Measurements from ENCODE around the gene BORA. TPM values are rescaled to one million over a fixed set of nuclear protein-coding genes. Genes with fewer than 3 reads are reported as not detected.
"Not testable (repeated sequence)": the region's sequence is repeated elsewhere in the genome, so short reads cannot be mapped to it uniquely, and the experiment has no call there.

The BORA gene
- 17.6 and 21.0 TPM in 2 replicates for total RNA-seq (2014; rRNA removed; shearing (Covaris generic))

DNA sequence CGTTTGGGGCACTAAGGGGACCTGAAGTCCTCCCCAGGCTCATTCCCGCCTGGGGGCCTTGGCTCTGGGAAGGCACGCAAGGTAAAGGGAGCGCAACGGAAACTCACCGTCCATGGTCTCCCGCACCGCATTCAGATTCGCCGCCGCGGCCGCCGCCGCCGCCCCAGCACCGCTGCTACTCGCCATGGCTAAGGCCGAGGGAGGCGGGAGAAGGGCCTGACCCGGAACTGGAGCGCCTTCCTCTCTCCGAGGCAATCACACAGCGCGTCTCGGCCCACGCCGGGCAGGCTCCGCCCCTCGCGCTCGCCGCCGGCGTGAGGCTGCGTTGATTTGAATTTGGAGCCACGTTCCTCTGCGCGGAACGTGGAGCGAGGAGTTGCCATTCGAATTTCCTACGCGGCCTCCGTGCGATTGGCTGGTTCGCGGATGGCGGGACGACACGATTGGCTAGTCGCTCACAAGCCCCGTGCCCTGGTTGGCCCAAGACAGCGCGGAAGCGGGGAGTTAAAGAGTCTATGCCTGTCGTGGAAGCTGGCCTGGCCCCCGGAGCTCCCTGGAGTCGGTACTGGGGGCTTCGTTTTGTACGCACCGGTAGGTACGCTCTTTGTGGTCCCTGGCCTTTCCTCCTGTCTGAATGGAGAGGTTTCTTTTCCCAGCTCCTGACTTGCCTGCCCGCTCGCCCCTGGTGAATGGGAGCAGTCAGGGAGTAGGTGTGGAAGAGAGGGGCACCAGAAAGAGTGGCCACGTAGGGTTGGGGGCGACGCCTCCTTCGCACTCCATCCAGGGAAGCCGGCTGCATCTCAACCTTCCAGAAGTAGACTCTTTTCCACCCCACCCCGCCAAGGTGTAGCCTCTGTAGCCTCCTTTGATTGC lies at the start of gene BORA, which contains the start of gene MZT1:
Gene BORA (plus strand): TSS at position 507 of the 873 bp plus-strand sequence. CDS start 1,018 bp downstream, outside the sequence.
Gene MZT1 (minus strand): TSS at position 213 of the 873 bp plus-strand sequence. CDS start 27 bp downstream, at position 186.
- peak; percentile 93 for DNase-seq (ENCODE audit: low spot score)

- DNase-seq (ENCODE audit: low spot score) = no peak
Measured at GRCh38 chr13:72678312-72678711, 49.4 kb upstream of the BORA start.

DNA sequence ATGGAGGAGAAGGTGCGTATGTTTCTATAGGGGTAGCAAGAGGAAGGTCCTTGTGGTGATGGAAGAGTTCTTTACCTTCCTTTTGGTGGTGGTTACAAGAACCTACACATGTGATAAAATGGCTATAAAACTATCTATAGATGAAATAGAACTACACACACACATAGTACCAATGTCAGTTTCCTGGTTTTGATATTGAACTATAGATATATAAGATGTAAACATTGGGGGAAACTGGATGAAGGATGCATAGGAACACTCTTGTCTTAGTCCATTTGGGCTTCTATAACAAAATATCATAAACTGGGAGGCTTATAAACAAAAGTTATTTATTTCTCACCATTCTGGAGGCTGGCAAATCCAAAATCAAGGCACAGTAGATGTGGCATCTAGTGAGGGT lies 47.4 kb upstream of the BORA start:
- no peak for DNase-seq (ENCODE audit: low spot score)

DNA sequence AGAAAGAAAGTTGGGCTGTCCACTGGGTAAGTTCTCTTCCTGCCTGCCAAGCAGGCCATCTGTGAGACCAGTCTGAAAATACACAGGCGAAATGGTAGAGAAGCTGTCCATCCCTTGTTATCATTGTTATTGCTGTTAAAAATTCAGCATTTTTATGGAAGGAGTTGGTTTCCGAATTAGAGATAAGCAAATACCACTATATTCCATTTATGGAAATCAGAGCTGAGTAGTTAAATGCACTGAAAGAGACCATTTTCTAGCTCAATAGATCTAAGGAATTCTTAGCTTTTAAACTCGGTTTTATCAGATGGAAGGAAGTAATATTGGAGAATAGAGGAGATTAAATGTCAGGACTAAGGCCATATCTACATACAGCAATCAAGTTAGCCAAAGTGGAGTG lies 41.0 kb upstream of the BORA start:
- DNase-seq (ENCODE audit: low spot score) = no peak

GRCh38 chr13:72689181-72689696 lies 38.5 kb upstream of the BORA start:
- no peak for DNase-seq (ENCODE audit: low spot score)

- no peak for DNase-seq (ENCODE audit: low spot score)
Measured at GRCh38 chr13:72692884-72693514, 34.7 kb upstream of the BORA start.

GRCh38 chr13:72693832-72694231 lies 33.9 kb upstream of the BORA start:
- DNase-seq (ENCODE audit: low spot score) = no peak

- no peak for DNase-seq (ENCODE audit: low spot score)
Measured at GRCh38 chr13:72694314-72694713, 33.4 kb upstream of the BORA start.

GRCh38 chr13:72696579-72696978 lies 31.1 kb upstream of the BORA start:
- no peak for DNase-seq (ENCODE audit: low spot score)

DNA sequence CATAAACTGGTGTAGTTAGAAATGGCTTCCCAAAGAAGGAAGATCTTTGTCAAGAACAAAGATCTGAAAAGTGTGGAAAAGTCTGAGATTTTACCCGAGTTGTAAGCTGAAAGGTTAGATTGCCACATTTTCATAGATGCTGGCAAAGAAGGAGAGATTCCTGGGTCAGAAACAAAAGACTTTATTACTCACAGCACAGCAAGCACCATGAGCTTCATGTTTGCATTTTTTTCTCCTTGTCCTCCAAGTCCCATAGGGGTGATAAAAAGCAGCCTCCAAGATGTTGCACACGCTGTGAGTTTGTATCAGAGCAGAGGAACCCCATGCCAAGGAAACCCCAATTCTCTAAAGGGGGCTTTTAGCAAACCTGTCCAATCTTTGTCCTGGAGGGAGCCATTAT lies 29.6 kb upstream of the BORA start:
- no peak for DNase-seq (ENCODE audit: low spot score)

DNA sequence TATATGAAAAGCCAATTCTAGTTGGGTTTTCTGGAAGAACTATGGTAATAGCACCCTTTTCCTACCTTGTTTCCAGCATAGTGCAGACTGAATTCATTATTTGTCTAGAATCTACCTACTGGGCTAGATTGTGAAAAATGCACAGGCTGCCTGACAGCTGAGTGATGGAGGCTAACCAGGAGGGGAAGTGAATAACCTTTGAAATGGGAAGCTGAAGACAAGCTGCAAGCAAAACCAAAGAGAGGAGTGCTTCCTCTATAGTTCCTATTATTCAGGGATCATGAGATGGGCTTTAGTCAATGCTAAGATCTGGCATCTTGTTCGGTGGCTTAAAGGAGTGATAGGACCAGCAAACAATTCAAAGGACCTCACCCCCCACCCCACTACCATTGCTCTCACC lies 27.2 kb upstream of the BORA start:
- DNase-seq (ENCODE audit: low spot score) = no peak

- DNase-seq (ENCODE audit: low spot score) = no peak
Measured at GRCh38 chr13:72716776-72717175, 10.9 kb upstream of the BORA start.

- not testable (repeated sequence) for DNase-seq (ENCODE audit: low spot score)
Measured at GRCh38 chr13:72726185-72726584, 1.5 kb upstream of the BORA start.

DNA sequence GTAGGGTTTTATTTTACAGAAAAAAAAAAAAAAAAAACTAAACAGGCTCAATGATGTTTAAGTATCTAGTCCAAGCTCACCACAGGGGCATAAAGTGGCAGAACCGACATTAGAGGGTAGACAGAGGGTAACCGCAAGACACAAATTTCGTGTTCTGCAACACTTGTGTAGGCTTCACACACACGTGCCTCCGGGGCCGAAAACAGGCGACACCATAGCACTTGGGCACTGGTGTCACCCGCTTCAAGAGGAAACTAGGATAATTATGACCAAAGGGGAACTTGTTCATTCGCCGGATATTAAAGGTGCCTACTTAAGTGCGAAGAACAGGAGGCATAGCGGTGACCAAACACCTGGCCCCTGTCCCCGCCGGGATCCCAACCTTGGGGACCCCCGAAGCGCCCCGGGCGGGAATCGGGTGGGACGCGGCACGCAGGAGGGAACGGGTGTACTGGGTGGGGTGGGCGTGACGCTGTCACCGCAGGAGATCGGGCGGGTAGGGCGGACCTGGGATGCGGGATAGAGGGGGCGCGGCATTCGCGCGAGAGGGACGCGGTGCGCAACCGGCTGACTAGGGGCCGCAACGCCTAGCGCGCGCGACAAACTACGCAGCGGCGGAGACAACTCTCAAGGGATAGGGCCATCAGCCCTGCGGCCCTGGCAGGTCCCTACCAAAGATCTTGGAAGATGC lies 852 bp upstream of the BORA start:
- DNase-seq (ENCODE audit: low spot score) = no peak

GRCh38 chr13:72728290-72728605 lies 525 bp downstream of the BORA start:
- DNase-seq (ENCODE audit: low spot score) = no peak

DNA sequence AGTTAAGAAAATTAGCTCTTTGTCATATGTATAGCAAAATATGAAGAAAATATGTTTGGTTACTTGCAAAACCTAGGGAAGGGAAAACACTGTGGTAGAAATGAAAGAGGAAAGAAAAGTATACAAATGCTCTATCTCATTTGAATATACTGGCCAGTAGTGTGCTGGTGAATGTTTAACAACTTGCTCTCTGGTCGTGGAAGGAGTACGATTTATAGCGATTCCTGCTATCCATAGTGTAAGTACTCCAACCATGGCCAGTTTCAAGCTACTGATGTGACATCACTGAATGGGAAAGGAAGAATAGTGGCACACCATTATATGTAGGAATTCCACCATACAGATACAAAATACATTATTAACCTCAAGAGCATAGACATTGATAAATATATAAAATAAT lies 9.3 kb downstream of the BORA start:
- no peak for DNase-seq (ENCODE audit: low spot score)

GRCh38 chr13:72740015-72740414 lies 12.3 kb downstream of the BORA start:
- no peak for DNase-seq (ENCODE audit: low spot score)

- DNase-seq (ENCODE audit: low spot score) = no peak
Measured at GRCh38 chr13:72745260-72745659, 17.5 kb downstream of the BORA start.

- DNase-seq (ENCODE audit: low spot score) = no peak
Measured at GRCh38 chr13:72751220-72751619, 23.5 kb downstream of the BORA start.

DNA sequence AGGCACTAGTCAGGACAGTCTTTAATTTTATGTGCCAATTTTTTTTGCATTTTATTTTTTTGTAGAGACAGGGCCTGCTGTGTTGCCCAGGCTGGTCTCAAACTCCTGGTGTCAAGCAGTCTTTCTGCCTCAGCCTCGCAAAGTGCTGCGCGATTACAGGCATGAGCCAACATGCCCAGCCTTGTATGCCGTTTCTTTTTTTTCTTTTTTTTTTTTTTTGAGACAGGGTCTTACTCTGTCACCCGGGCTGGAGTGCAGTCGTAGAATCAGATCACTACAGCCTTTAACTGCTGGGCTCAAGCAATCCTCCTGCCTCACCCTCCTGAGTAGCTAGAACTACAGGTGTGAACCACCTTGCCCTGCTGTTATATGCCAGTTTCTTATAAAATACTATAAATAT lies 26.4 kb downstream of the BORA start:
- no peak for DNase-seq (ENCODE audit: low spot score)

DNA sequence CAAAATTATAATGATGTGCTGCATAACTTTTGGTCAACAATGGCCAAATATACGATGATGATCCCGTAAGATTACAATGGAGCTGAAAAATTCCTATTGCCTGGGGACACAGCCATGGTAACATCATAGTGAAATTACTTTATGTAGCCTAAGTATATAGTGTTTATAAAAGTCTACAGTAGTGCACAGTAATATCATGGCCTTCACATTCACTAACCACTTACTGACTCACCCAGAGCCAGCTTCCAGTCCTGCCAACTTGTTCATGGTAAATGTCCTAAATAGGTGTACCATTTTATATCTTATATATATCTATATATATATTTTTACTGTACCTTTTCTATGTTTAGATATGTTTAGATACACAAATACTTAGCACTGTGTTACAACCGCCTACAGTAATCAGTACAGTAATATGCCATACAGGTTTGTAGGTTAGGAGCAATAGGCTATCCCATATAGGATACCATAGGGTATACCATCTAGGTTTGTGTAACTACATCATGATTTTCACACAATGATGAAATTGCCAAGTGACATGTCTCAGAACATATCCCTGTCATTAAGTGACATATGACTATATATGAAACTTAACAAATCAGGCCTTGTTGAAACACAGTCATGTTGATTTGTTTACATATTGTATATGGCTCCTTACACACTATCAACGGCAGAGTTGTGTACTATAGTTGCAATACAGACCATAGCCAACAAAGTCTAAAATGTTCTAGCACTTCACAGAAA lies 30.2 kb downstream of the BORA start:
- no peak for DNase-seq (ENCODE audit: low spot score)

DNA sequence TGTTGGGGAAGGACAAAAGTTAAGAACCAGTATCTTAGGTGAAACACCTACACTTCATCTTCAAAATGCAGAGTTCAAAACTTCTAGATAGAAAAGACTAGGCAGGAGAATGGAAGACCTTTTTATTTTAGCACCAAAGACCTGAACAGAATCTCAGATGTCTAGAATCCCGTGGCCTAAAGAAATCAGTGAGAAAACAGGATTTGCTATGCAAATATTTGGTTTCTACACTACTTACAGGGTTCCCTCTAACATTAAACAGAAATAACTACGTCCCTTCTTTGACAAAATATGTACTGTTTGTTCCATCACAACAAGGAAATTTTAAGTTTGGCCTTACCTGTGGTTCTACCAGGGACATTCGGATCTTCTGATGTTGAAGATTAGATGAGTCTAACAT lies 32.5 kb downstream of the BORA start:
- DNase-seq (ENCODE audit: low spot score) = no peak

Measured in H4 (cell line).